GM12878 (cell line): Measurements from ENCODE around the gene ARFGAP2. TPM values are rescaled to one million over a fixed set of nuclear protein-coding genes. Genes with fewer than 3 reads are reported as not detected.
A peak's percentile ranks its signal among the peaks of the same experiment; 100 is the strongest.

Experiments
- ATAC-seq: fragments of 200-7000 bp; cut with Tn5 transposase; 3 replicates; pipeline ENCODE4 v1.9.1; 2020; ENCODE audit warnings: mild to moderate bottlenecking, moderate library complexity
- BruUV-seq: library from RNA; stranded (reverse); fragments of 400-500 nt; replicated peaks from 2 replicates; lab custom pipeline; 2021; lab: Mats Ljungman, UMichigan
- CTCF ChIA-PET: fragments of 300-600 bp; sonication (Branson Sonifier 250); formaldehyde crosslinking; extraction: SDS; loops from one replicate; lab custom pipeline; 2021; ENCODE audit warnings: inconsistent platforms; lab: Yijun Ruan, JAX
- POLR2A ChIA-PET: fragments of 350-600 bp; formaldehyde crosslinking; extraction: SDS; loops from one replicate; lab custom pipeline; 2021; ENCODE audit warnings: inconsistent platforms; lab: Charles Lee
- RAD21 ChIA-PET: fragments of 300-600 bp; sonication (Branson Sonifier 250); formaldehyde crosslinking; loops from one replicate; lab custom pipeline; 2023; ENCODE audit warnings: antibody characterized with exemption; ENCODE audit not compliant: unreplicated experiment; lab: Charles Lee
- SMC1A ChIA-PET: fragments of 300-600 bp; sonication (Branson Sonifier 250); formaldehyde crosslinking; loops from one replicate; lab custom pipeline; 2023; ENCODE audit not compliant: unreplicated experiment, uncharacterized antibody; lab: Charles Lee
- DNase-seq: peaks from one replicate; pipeline ENCODE4 v3.0.0-alpha.2; 2011; ENCODE audit warnings: low read depth, low spot score
- FAIRE-seq: peaks from 3 replicates; lab custom pipeline; 2011; peaks lifted over from hg19 to GRCh38; lab: Jason Lieb, UNC
- H2AFZ ChIP-seq: 2 replicates; pipeline ENCODE4 v1.6.0; 2011; ENCODE audit warnings: low read depth, low read length, control low read depth; ENCODE audit not compliant: control insufficient read depth
- H3K27ac ChIP-seq: 2 replicates; pipeline ENCODE4 v1.5.1; 2011; ENCODE audit warnings: control low read depth; ENCODE audit not compliant: control insufficient read depth, insufficient read depth
- H3K27me3 ChIP-seq, 2 experiments: replicated peaks in 1 of 2; 2 replicates each; pipeline versions ENCODE4 v1.6.0 to v1.6.1; 2011; ENCODE audit warnings: low read length in 1 of 2; ENCODE audit not compliant: control insufficient read depth in 2 of 2, insufficient read depth in 2 of 2
- H3K36me3 ChIP-seq, 2 experiments: 2 replicates each; pipeline ENCODE4 v1.5.1; 2011; ENCODE audit warnings: low read length in 1 of 2; ENCODE audit not compliant: control insufficient read depth in 2 of 2, insufficient read depth in 2 of 2
- H3K4me1 ChIP-seq: 2 replicates; pipeline ENCODE4 v1.6.1; 2011; ENCODE audit warnings: mild to moderate bottlenecking, low read length, moderate library complexity, mixed read lengths; ENCODE audit not compliant: control insufficient read depth, insufficient read depth
- H3K4me2 ChIP-seq: 2 replicates; pipeline ENCODE4 v1.6.0; 2011; ENCODE audit warnings: control low read depth; ENCODE audit not compliant: control insufficient read depth, insufficient read depth
- H3K4me3 ChIP-seq: fragments of 200-600 bp; sonication (generic); 2 replicates; pipeline ENCODE4 v1.5.1; 2016
- H3K79me2 ChIP-seq: 2 replicates; pipeline ENCODE4 v1.6.0; 2011; ENCODE audit warnings: low read length; ENCODE audit not compliant: control insufficient read depth, insufficient read depth
- H3K9ac ChIP-seq: 2 replicates; pipeline ENCODE4 v1.8.0; 2011; ENCODE audit warnings: low read length, control low read depth, mixed read lengths; ENCODE audit not compliant: control insufficient read depth, insufficient read depth
- H3K9me3 ChIP-seq: replicated peaks from 3 replicates; pipeline ENCODE4 v1.5.1; 2011; ENCODE audit warnings: mild to moderate bottlenecking, low read length; ENCODE audit not compliant: control insufficient read depth, insufficient read depth
- H4K20me1 ChIP-seq: 2 replicates; pipeline ENCODE4 v1.6.0; 2011; ENCODE audit not compliant: control insufficient read depth, insufficient read depth
- CTCF ChIP-seq, 3 experiments: IDR thresholded peaks in 2 of 3; conservative IDR thresholded peaks in 1 of 3; 2 replicates each; pipeline ENCODE4 v1.5.1; 2011; ENCODE audit warnings: low read depth in 3 of 3, low read length in 3 of 3, mild to moderate bottlenecking in 3 of 3, control low read depth in 2 of 3, moderate library complexity in 2 of 3, inconsistent platforms in 1 of 3, mixed read lengths in 1 of 3; ENCODE audit not compliant: control insufficient read depth in 2 of 3, insufficient read depth in 1 of 3; ENCODE audit errors: extremely low read depth in 1 of 3
- POLR2AphosphoS2 ChIP-seq: IDR thresholded peaks from 2 replicates; pipeline ENCODE4 v1.6.1; 2011; ENCODE audit warnings: low read depth, mild to moderate bottlenecking, low read length, improper control_type of control experiment, moderate library complexity
- RBBP5 ChIP-seq: fragments of 200-600 bp; sonication (generic); conservative IDR thresholded peaks from 2 replicates; pipeline ENCODE4 v1.6.1; 2016
- SMC3 ChIP-seq: IDR thresholded peaks from 2 replicates; pipeline ENCODE4 v1.6.1; 2011; ENCODE audit warnings: low read length, improper control_type of control experiment, borderline replicate concordance
- SREBF2 ChIP-seq: IDR thresholded peaks from 2 replicates; pipeline ENCODE4 v1.6.1; 2012; ENCODE audit warnings: mild to moderate bottlenecking, low read length
- TCF3 ChIP-seq: IDR thresholded peaks from 2 replicates; pipeline ENCODE4 v1.6.1; 2012; ENCODE audit warnings: low read depth, mild to moderate bottlenecking, low read length, borderline replicate concordance; ENCODE audit not compliant: insufficient read depth
- WRNIP1 ChIP-seq: IDR thresholded peaks from 2 replicates; pipeline ENCODE4 v1.6.1; 2011; ENCODE audit warnings: low read depth, low read length, improper control_type of control experiment, borderline replicate concordance
- ZBTB4 ChIP-seq: fragments of 450-650 bp; formaldehyde crosslinking; IDR thresholded peaks from 2 replicates; pipeline ENCODE4 v1.4.0; 2022; ENCODE audit warnings: mild to moderate bottlenecking, moderate library complexity
- WGBS: methylation state at CpG from one replicate; pipeline ENCODE4 v1.1.6; 2016; ENCODE audit warnings: low lambda C conversion rate; ENCODE audit not compliant: insufficient replicate concordance, insufficient coverage; ENCODE audit errors: missing lambda C conversion rate; 5-methylcytosine and 5-hydroxymethylcytosine counted together
- in situ Hi-C: fragments of 300-500 bp; cut with MboI; formaldehyde crosslinking; loops from 9 replicates; pipeline ENCODE4 v1.14.3; 2018; ENCODE audit warnings: mixed read lengths
- intact Hi-C: fragments of 100-400 bp; cut with micrococcal nuclease; formaldehyde crosslinking; loops from one replicate; pipeline ENCODE4 v1.14.2; 2022; ENCODE audit not compliant: unreplicated experiment
- polyA plus RNA-seq, 11 experiments: library from polyadenylated mRNA; depleted of rRNA in 4 of 11; unstranded in 6 of 11; stranded (reverse) in 5 of 11; fragments of >200 nt; fragmentation: Nextera tagmentation in 4 of 11; fragmentation: Illumina TruSeq in 1 of 11; extraction: Ambion mirVana in 4 of 11; extraction: Trizol in 1 of 11; gene quantifications; 1 replicate in 1 of 11; 2 replicates in 10 of 11; pipeline versions ENCODE4 v1.2.1 to v1.2.3, GENCODE V29; 2011 to 2016; ENCODE audit warnings: inconsistent platforms in 2 of 11, missing spikeins in 2 of 11, low read depth in 1 of 11
- total RNA-seq, 4 experiments: library from RNA; depleted of rRNA in 3 of 4; stranded (reverse); fragments of >200 nt in 3 of 4; fragmentation: Illumina TruSeq in 1 of 4; extraction: Trizol in 1 of 4; gene quantifications; 2 replicates each; pipeline versions ENCODE4 v1.2.1 to v1.2.3, GENCODE V29; 2013 to 2021
- TF ChIP-seq, protein P1 (sequence below): fragments of 450-650 bp; IDR thresholded peaks from 2 replicates; pipeline ENCODE4 v1.6.1; 2018; ENCODE audit warnings: borderline replicate concordance, mild to moderate bottlenecking; ENCODE audit not compliant: partially characterized antibody
- TF ChIP-seq, protein P2 (sequence below): IDR thresholded peaks from 2 replicates; pipeline ENCODE4 v1.6.1; 2011; ENCODE audit warnings: borderline replicate concordance, low read depth, mild to moderate bottlenecking, moderate library complexity, low read length; ENCODE audit not compliant: insufficient read depth, poor library complexity, severe bottlenecking

ARFGAP2 gene
- total and polyA plus RNA-seq, 10 of the 15 experiments (the other 5 are each of a cell fraction or from before 2014, with no cell fraction given) = 20.9 to 100 (median 75.5) TPM

GRCh38 chr11:47139878-47140277 is 36.8 kb downstream of the ARFGAP2 start (continued):
- no peak for TF ChIP-seq CTCF (IDR thresholded peaks at IDR 0.05 in 2 of 3, conservative IDR thresholded peaks at IDR 0.05 in 1 of 3; ENCODE audit: control insufficient read depth in 2 of 3, extremely low read depth in 1 of 3, insufficient read depth in 1 of 3, low read depth in 3 of 3, low read length in 3 of 3)

DNA sequence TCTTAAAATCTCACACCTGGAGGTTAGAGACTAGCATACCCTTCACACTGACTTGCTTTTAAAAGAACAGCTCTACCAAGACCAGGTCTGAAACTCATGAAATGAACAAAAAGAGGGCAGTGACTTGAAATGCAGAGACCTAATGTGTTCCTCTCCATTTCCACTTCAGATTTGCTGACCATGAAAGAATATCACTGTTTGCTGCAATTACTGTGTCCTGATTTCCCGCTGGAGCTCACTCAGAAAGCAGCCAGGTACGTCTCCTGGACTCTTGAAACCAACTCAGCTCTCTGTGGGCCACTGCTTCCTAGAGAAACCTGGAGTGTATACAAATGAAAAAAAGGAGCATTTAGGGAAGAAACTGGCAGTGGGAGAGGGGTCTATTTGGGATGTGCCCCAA is 39.2 kb downstream of the ARFGAP2 start:
- FAIRE-seq = peak; percentile 56
- intact Hi-C loops = no loop called here
- TF ChIP-seq, protein P1, sequence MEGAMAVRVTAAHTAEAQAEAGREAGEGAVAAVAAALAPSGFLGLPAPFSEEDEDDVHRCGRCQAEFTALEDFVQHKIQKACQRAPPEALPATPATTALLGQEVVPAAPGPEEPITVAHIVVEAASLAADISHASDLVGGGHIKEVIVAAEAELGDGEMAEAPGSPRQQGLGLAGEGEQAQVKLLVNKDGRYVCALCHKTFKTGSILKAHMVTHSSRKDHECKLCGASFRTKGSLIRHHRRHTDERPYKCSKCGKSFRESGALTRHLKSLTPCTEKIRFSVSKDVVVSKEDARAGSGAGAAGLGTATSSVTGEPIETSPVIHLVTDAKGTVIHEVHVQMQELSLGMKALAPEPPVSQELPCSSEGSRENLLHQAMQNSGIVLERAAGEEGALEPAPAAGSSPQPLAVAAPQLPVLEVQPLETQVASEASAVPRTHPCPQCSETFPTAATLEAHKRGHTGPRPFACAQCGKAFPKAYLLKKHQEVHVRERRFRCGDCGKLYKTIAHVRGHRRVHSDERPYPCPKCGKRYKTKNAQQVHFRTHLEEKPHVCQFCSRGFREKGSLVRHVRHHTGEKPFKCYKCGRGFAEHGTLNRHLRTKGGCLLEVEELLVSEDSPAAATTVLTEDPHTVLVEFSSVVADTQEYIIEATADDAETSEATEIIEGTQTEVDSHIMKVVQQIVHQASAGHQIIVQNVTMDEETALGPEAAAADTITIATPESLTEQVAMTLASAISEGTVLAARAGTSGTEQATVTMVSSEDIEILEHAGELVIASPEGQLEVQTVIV = no peak
- TF ChIP-seq POLR2AphosphoS2 (no peak), TCF3 (no peak), ZBTB4 (CRISPR knock-in tag) (no peak), SREBF2 (no peak), SMC3 (no peak), WRNIP1 (no peak), RBBP5 (no peak)
- TF ChIP-seq, protein P2, sequence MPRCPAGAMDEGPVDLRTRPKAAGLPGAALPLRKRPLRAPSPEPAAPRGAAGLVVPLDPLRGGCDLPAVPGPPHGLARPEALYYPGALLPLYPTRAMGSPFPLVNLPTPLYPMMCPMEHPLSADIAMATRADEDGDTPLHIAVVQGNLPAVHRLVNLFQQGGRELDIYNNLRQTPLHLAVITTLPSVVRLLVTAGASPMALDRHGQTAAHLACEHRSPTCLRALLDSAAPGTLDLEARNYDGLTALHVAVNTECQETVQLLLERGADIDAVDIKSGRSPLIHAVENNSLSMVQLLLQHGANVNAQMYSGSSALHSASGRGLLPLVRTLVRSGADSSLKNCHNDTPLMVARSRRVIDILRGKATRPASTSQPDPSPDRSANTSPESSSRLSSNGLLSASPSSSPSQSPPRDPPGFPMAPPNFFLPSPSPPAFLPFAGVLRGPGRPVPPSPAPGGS = no peak

More for the DNA sequence above, 39.2 kb downstream of the ARFGAP2 start:
- ChIA-PET POLR2A (no interaction called here), RAD21 (no interaction called here), CTCF (interaction anchor here (0.9 kb wide), 1 partner anchor 16 kb away, joined by 3 read pairs; no protein-coding TSS in a partner anchor), SMC1A (interaction anchor here (0.7 kb wide), 1 partner anchor 14 kb away, joined by 3 read pairs; no protein-coding TSS in a partner anchor)
- Histone ChIP-seq H3K4me2 (no peak overlapping the region), H4K20me1 (no peaks in the 10 kb centered on the region), H3K4me3 (no peak overlapping the region), H3K9ac (no peak overlapping the region), H3K27me3 (no peaks in the 10 kb centered on the region), H3K36me3 (peaks cover 0 to 3% of the 10 kb centered on the region in 2 experiments; a peak in 1 of 4 replicates), H3K79me2 (no peaks in the 10 kb centered on the region), H3K27ac (no peak overlapping the region), H2AFZ (no peak overlapping the region), H3K4me1 (no peaks in the 10 kb centered on the region), H3K9me3 (no peaks in the 10 kb centered on the region)
- in situ Hi-C loops = no loop called here
- WGBS = 95% methylated on average over 2 of the region's 2 CpGs
- DNase-seq (no peak), ATAC-seq (no peak)
- no TSS peak for BruUV-seq
